GM21447 (cell line): ENCODE data around the gene STPG2.

Experiments used
- ATAC-seq: cut with Tn5 transposase; IDR thresholded peaks from one replicate; pipeline ENCODE4 v1.9.1; 2021; ENCODE audit not compliant: unreplicated experiment

STPG2 gene

DNA sequence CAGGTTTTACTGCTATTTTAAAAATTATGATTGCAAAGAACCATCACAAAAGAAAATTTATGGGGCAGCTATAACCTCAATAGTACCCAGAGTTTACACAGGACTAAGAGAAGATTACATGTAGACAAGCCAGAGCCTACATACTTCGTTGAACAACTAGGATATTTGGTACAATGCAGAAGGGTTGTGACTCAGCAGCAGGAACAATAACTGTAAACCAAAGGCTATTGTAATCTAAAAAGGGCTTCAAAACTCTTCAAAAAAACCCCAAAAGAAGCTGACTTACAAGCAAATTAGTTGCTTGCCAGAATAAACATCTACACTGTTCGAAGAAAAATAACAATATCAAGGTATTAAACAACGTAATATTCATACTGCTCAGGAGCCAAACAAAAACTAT lies 618.0 kb downstream of the STPG2 start:
- no peak for ATAC-seq

DNA sequence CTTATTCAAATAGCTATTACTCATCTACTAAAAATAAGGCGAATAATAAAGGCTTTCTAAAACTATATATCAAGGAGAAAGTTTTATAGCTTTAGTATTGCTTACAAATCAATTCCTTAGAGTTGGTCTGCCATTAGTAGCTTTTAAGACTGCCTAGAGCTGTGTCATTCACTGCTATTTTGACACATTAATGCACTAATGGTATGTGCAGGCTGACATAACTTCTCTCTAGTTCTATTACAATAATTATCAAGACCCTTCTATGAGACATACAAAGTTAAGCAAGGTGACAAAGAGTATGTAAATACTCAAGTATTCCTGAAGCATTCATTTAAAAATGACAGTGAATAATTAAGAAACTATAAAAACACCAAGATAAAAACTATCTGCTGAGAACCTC lies 625.3 kb downstream of the STPG2 start:
- ATAC-seq: no peak

DNA sequence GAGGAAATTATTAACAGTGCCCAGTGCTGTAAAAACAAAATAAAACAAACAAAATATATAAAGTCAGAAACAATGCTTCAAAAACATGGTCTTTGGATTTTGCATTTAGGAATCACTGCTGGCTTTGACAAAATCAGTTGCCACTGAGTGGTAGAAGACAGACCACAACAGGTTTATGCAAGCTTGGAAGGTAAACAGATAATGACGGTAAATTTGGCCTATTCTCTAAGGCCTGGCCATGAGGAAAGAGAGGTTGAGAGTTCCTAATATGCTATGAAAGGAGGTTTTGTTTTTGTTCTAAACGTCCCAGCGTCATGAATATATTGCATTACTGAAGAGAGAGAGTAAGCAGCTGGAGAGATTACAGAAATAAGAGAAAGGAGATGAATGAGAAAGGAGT lies 629.4 kb downstream of the STPG2 start:
- no peak for ATAC-seq
